Measurements from ENCODE around the gene ITGA11. TPM values are rescaled to one million over a fixed set of nuclear protein-coding genes. Genes with fewer than 3 reads are reported as not detected.

The ITGA11 gene
- total RNA-seq, 1 experiment from 2014 or later, result not detected

- DNase-seq (ENCODE audit: low spot score), result no peak
Observed at GRCh38 chr15:68312701-68313204, 119.2 kb downstream of the ITGA11 start.

GRCh38 chr15:68311859-68312557 lies 120.0 kb downstream of the ITGA11 start:
- DNase-seq (ENCODE audit: low spot score), result no peak

- DNase-seq (ENCODE audit: low spot score), result no peak
Observed at GRCh38 chr15:68311464-68311835, 120.5 kb downstream of the ITGA11 start.

- no peak for DNase-seq (ENCODE audit: low spot score)
Observed at GRCh38 chr15:68310804-68311463, 121.0 kb downstream of the ITGA11 start.

GRCh38 chr15:68310178-68310803 lies 121.7 kb downstream of the ITGA11 start:
- DNase-seq (ENCODE audit: low spot score), result no peak

GRCh38 chr15:68309024-68309423 lies 122.9 kb downstream of the ITGA11 start:
- DNase-seq (ENCODE audit: low spot score), result no peak

- no peak for DNase-seq (ENCODE audit: low spot score)
Observed at GRCh38 chr15:68307131-68307928, 124.6 kb downstream of the ITGA11 start.

GRCh38 chr15:68305420-68305871 lies 126.5 kb downstream of the ITGA11 start:
- no peak for DNase-seq (ENCODE audit: low spot score)

GRCh38 chr15:68304589-68305337 lies 127.2 kb downstream of the ITGA11 start:
- DNase-seq (ENCODE audit: low spot score), result no peak

GRCh38 chr15:68303560-68304436 lies 128.2 kb downstream of the ITGA11 start:
- no peak for DNase-seq (ENCODE audit: low spot score)

GRCh38 chr15:68303134-68303533 lies 128.8 kb downstream of the ITGA11 start:
- no peak for DNase-seq (ENCODE audit: low spot score)

- no peak for DNase-seq (ENCODE audit: low spot score)
Observed at GRCh38 chr15:68302729-68303128, 129.2 kb downstream of the ITGA11 start.

GRCh38 chr15:68301301-68301700 lies 130.7 kb downstream of the ITGA11 start:
- no peak for DNase-seq (ENCODE audit: low spot score)

GRCh38 chr15:68300115-68300940 lies 131.6 kb downstream of the ITGA11 start:
- DNase-seq (ENCODE audit: low spot score), result peak; percentile 19

- no peak for DNase-seq (ENCODE audit: low spot score)
Observed at GRCh38 chr15:68299436-68299835, 132.5 kb downstream of the ITGA11 start.

- DNase-seq (ENCODE audit: low spot score), result no peak
Observed at GRCh38 chr15:68298882-68299381, 133.0 kb downstream of the ITGA11 start.

- DNase-seq (ENCODE audit: low spot score), result no peak
Observed at GRCh38 chr15:68298336-68298735, 133.6 kb downstream of the ITGA11 start.

GRCh38 chr15:68295014-68295805 lies 136.8 kb downstream of the ITGA11 start:
- DNase-seq (ENCODE audit: low spot score), result no peak

Measured in HT-29 (cell line).